ENCODE data around the gene C17orf50.

DNA sequence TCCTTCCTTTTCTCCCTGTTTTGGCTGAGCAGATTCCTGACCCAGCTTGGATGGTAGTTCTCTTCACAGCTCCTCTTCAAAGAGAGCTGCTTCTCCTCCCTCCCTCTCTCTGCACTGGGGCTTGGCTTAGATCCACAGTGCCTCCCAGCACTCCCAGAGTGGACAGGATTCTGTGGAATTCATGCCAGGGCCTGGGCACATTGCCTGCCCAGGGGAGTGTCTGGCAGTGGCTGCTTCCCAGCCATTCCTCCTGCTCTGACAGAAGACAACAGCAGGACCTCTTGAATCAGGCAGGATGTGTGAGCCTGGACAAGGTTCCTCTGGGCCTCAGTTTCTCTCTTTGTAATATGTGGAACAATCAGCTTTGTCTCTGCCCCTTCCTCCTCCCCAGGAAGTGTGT is 39.3 kb downstream of the C17orf50 start:
- no peak for TF ChIP-seq CTCF (IDR thresholded peaks at IDR 0.05)
- TF ChIP-seq POLR2A (IDR thresholded peaks at IDR 0.05): no peak
